ENCODE results near the gene ADGRF1.

- TF ChIP-seq POLR2AphosphoS5 (IDR thresholded peaks at IDR 0.05) (no peak), POLR2A (IDR thresholded peaks at IDR 0.05) (no peak)
These were observed 31.3 kb upstream of the ADGRF1 start for GRCh38 chr6:47073125-47074110.
